Activated naive CD4-positive, alpha-beta T cell treated with anti-CD3 and anti-CD28 coated beads, Interleukin-2, amount 10 ng/mL, durations not matched to agents 7 days and 5 days (primary cell): ENCODE results near the gene DNAH7.

Experiments used
- CTCF ChIA-PET: fragments of 350-600 bp; sonication (Branson Sonifier 250); formaldehyde crosslinking; loops from one replicate; lab custom pipeline; 2021; ENCODE audit warnings: antibody characterized with exemption; lab: Charles Lee
- DNase-seq: peaks from one replicate; pipeline ENCODE4 v3.0.0-alpha.2; 2020
- H3K27ac Mint-ChIP-seq: one replicate; pipeline ENCODE4 v1.8.0; 2021; ENCODE audit warnings: mild to moderate bottlenecking, moderate library complexity, mixed read lengths
- H3K27me3 Mint-ChIP-seq: one replicate; pipeline ENCODE4 v1.8.0; 2021; ENCODE audit warnings: mild to moderate bottlenecking, mixed read lengths
- H3K36me3 Mint-ChIP-seq: one replicate; pipeline ENCODE4 v1.8.0; 2021; ENCODE audit warnings: mixed read lengths
- H3K4me1 Mint-ChIP-seq: one replicate; pipeline ENCODE4 v1.8.0; 2021; ENCODE audit warnings: mixed read lengths
- H3K4me3 Mint-ChIP-seq: one replicate; pipeline ENCODE4 v1.8.0; 2021; ENCODE audit warnings: mild to moderate bottlenecking, moderate library complexity, mixed read lengths
- H3K9me3 Mint-ChIP-seq: one replicate; pipeline ENCODE4 v1.8.0; 2021; ENCODE audit warnings: mixed read lengths

DNAH7 gene

DNA sequence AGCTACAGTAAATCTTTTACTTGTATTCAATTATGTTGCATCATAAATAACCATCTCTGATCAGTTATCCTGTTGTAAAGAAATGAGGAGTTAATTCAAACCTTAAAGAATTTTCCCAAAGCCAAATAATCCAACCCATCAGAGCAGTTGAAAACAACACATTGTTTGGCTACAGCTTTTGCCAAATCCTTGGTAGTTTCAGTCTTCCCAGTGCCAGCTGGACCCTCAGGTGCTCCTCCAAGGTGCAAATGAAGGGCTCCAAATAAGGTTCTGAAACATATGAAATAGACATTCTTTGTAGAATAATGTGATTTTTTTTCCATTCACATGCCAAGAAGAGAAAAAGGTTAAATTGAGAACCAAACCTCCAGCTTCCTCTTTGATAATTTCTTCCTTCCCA is 158.7 kb downstream of the DNAH7 start:
- Mint-ChIP-seq H3K36me3 (no peaks in the 10 kb centered on the region), H3K4me1 (no peaks in the 10 kb centered on the region), H3K27ac (no peak overlapping the region), H3K27me3 (no peaks in the 10 kb centered on the region), H3K9me3 (no peaks in the 10 kb centered on the region), H3K4me3 (no peak overlapping the region)
- DNase-seq, result no peak
- CTCF ChIA-PET, result no interaction called here

DNA sequence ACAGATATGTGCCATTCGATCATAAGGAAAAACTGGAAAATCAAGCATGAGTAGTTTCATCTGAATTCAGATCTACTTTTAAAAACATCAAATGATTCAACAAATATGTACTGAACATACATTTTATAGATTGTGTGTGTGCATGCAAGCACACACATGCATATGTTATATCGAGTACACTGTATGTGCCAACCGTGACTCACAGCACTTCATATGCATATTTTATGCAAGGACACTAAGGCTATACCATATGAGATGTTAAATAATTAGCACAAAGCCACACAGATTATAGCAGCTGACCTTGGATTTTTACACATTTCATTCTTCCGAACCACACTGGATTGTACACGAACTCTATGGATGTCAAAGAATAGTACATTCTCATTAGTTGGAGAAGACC is 161.2 kb downstream of the DNAH7 start:
- no peak overlapping the region for H3K27ac Mint-ChIP-seq
- no peaks in the 10 kb centered on the region for H3K9me3 Mint-ChIP-seq
- no peaks in the 10 kb centered on the region for H3K36me3 Mint-ChIP-seq
- CTCF ChIA-PET, result interaction anchor here (0.7 kb wide), 1 partner anchor 196 kb away, joined by 3 read pairs; no protein-coding TSS in a partner anchor
- no peak for DNase-seq
- no peaks in the 10 kb centered on the region for H3K4me1 Mint-ChIP-seq
- no peak overlapping the region for H3K4me3 Mint-ChIP-seq
- H3K27me3 Mint-ChIP-seq, result no peaks in the 10 kb centered on the region

DNA sequence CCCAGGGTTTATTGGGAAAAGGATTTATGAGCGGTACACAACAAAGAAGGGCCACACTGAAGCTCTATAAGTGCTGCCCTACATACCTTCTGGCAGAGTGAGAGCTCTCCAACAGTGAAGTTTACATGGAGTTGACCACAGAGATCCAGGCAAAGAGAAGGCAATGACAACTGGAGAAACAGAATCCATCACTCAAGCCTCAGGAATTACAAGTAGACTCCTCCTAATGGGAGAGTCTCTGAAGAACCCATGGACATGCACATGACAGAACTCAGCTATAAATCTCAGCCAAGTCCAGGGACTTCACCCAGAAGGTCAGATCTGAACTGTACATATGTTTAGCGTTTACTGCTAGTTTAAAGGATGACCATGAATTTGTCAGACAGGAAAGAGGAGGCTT is 164.7 kb downstream of the DNAH7 start:
- no peaks in the 10 kb centered on the region for H3K9me3 Mint-ChIP-seq
- H3K4me3 Mint-ChIP-seq, result no peak overlapping the region
- no peak for DNase-seq
- H3K4me1 Mint-ChIP-seq, result no peaks in the 10 kb centered on the region
- no peaks in the 10 kb centered on the region for H3K27me3 Mint-ChIP-seq
- H3K27ac Mint-ChIP-seq, result no peak overlapping the region
- CTCF ChIA-PET, result interaction anchor here (0.9 kb wide), 1 partner anchor 11 kb away, joined by 3 read pairs; no protein-coding TSS in a partner anchor
- H3K36me3 Mint-ChIP-seq, result no peaks in the 10 kb centered on the region

DNA sequence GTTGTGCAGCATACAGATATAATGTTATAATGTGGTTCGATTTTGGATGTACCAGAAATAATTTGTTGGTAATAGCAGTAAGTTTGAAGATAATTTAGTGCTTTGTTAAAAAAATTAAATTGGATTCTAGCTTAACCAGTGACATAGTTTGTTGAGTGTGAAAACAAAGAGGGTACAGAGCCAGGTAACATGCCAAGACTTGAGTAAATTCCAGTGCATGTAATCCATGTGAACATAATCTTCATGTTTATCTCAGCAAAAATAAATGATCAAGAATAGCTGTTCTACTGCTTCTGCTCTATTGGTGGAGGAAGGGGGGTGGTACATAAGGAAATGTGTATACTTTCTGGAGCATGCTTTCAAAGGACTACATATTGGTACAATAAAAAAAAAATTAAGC is 165.8 kb downstream of the DNAH7 start:
- DNase-seq, result no peak
- CTCF ChIA-PET, result no interaction called here
- H3K27me3 Mint-ChIP-seq, result no peaks in the 10 kb centered on the region
- H3K4me3 Mint-ChIP-seq, result no peak overlapping the region
- no peaks in the 10 kb centered on the region for H3K36me3 Mint-ChIP-seq
- H3K9me3 Mint-ChIP-seq, result no peaks in the 10 kb centered on the region
- no peak overlapping the region for H3K27ac Mint-ChIP-seq
- H3K4me1 Mint-ChIP-seq, result no peaks in the 10 kb centered on the region

DNA sequence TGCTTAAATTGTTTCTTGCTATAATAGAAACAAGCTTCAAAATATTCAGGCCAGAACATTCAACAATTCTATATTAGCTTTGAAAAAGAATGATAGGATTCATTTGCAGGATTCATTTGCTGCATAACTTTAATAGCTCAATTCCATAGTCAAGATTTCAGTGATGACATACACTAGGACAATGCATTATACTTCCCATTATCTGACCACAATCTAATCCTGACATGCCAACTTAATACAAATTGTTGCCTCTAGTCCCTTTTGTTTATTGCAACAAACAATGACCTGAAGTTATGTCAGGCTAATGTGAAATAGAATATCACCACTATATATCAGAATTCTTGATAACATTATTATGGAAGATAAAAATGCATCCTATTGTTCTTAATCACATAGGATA is 169.4 kb downstream of the DNAH7 start:
- Mint-ChIP-seq H3K36me3 (no peaks in the 10 kb centered on the region), H3K4me1 (no peaks in the 10 kb centered on the region), H3K27ac (no peak overlapping the region), H3K27me3 (no peaks in the 10 kb centered on the region), H3K9me3 (no peaks in the 10 kb centered on the region), H3K4me3 (no peak overlapping the region)
- CTCF ChIA-PET, result no interaction called here
- DNase-seq, result no peak

DNA sequence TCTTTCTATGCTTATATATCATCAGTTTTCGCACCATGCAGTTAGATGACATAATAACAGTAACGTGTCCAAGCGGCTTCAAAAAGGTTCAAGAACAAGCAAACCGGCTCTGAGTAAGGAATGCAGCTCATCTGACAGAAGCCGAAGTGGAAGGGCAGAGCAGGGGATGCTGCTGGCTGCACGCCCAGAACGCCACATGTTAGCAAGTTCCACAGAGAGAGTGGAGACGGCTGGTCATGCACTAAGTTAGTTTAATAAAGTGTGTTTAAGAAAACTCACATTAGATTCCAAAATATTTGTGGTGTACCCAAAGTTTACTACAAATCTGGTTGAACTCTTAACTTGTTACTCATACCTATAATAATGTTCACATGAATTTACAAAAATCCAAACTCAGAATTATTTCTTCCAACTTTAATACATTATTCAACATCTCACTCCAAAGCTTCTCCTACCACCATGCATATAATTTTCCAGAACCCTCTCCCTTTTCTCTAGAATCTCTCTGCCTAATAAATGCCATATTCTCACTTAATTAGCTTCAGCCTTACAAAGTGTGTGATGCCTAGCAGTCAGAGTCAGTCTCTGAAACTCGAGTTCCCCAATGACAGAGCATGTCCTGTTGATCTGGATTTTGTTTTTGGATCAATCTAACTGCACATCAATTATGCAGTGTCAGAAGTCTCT is 170.0 kb downstream of the DNAH7 start:
- H3K36me3 Mint-ChIP-seq, result no peaks in the 10 kb centered on the region
- H3K4me3 Mint-ChIP-seq, result no peak overlapping the region
- H3K27ac Mint-ChIP-seq, result no peak overlapping the region
- CTCF ChIA-PET, result no interaction called here
- no peaks in the 10 kb centered on the region for H3K4me1 Mint-ChIP-seq
- DNase-seq, result no peak
- H3K9me3 Mint-ChIP-seq, result no peaks in the 10 kb centered on the region
- H3K27me3 Mint-ChIP-seq, result no peaks in the 10 kb centered on the region

DNA sequence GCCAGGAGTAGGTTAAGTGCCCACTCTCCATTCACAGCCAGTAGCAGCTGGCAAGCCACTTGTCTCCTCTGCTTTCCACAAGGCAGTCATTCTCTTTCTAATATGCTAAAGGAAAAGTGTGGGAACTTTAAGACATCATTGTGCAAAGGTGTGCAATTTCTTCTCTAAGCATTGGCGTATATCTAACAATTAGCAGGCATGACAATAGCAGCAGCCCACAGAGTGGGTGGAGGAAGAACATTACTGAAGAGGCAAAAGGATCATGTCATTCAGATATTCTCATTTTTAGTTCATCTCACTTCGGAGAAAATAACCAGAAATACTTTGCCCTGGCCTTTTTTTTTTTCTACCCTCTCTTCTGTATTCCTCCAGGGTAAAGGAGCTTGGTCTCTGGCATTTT is 177.6 kb downstream of the DNAH7 start:
- CTCF ChIA-PET, result no interaction called here
- no peaks in the 10 kb centered on the region for H3K36me3 Mint-ChIP-seq
- H3K27me3 Mint-ChIP-seq, result no peaks in the 10 kb centered on the region

DNA sequence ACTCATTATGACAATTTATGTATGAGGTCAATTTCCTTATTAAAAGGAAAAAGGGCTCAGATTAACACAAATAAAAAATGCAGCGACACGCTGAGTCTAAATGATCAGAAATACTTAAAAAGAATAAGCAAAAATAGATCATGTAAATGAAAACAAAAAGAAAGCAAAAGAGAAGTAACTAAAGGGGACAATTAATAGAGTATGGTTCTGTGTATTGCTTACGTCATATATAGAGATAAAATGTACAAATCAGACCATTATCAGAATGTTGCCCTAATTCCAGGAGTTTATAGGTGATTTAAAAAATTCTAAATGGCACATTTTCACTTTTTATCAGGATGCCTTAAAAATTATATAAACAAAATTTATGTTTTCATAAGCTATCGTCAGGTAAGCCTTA is 189.5 kb downstream of the DNAH7 start:
- Mint-ChIP-seq H3K9me3 (no peaks in the 10 kb centered on the region), H3K36me3 (no peaks in the 10 kb centered on the region), H3K4me1 (no peaks in the 10 kb centered on the region), H3K27me3 (peaks cover 4% of the 10 kb centered on the region), H3K27ac (peak overlapping the region; percentile 11), H3K4me3 (no peak overlapping the region)
- DNase-seq, result no peak
- CTCF ChIA-PET, result no interaction called here

More for the DNA sequence above, 177.6 kb downstream of the DNAH7 start:
- no peak overlapping the region for H3K27ac Mint-ChIP-seq
- no peak overlapping the region for H3K4me3 Mint-ChIP-seq
- H3K4me1 Mint-ChIP-seq, result no peaks in the 10 kb centered on the region
- DNase-seq, result no peak
- H3K9me3 Mint-ChIP-seq, result no peaks in the 10 kb centered on the region

DNA sequence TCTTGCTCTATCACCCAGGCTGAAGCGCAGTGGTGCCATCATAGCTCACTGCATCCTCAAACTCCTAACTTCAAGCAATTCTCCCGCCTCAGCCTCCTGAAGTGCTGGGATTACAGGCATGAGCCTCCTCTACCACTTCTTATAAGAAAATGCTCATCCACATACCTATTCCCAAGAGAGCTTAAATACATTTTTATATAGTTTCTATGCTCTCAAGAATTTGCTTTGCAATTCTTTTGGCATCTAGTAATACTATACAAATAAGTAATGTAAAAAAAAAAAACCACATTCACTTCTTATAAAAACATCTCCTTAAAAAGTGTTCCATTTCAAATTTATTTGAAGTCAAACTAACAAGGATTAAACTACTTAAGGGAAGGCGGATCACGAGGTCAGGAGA is 197.3 kb downstream of the DNAH7 start:
- CTCF ChIA-PET, result no interaction called here
- Mint-ChIP-seq H3K4me1 (no peaks in the 10 kb centered on the region), H3K27me3 (peaks cover 4% of the 10 kb centered on the region), H3K36me3 (no peaks in the 10 kb centered on the region), H3K9me3 (no peaks in the 10 kb centered on the region), H3K4me3 (no peak overlapping the region), H3K27ac (no peak overlapping the region)
- no peak for DNase-seq

DNA sequence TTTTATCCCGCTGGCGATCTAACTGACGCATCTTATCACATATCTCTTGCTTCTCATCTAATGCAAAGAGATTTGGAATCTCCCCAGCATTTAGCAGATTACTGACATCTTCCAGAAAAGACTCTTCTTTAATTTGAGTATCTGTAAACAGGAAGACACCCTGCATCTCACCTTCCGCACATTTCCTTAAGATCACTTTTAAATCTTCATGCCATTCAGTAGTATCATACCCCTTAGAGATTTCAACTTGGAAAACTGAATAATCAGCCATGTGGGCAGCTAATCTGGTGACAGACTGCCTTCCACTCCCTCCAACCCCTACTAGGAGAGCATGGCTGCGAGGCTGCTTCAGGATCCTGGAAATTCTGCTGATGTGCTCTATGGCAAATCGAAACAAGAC is 204.3 kb downstream of the DNAH7 start:
- H3K4me1 Mint-ChIP-seq, result no peaks in the 10 kb centered on the region
- no peaks in the 10 kb centered on the region for H3K9me3 Mint-ChIP-seq
- H3K4me3 Mint-ChIP-seq, result no peak overlapping the region
- no peak for DNase-seq
- H3K27me3 Mint-ChIP-seq, result no peaks in the 10 kb centered on the region
- no peaks in the 10 kb centered on the region for H3K36me3 Mint-ChIP-seq
- no peak overlapping the region for H3K27ac Mint-ChIP-seq
- CTCF ChIA-PET, result no interaction called here

DNA sequence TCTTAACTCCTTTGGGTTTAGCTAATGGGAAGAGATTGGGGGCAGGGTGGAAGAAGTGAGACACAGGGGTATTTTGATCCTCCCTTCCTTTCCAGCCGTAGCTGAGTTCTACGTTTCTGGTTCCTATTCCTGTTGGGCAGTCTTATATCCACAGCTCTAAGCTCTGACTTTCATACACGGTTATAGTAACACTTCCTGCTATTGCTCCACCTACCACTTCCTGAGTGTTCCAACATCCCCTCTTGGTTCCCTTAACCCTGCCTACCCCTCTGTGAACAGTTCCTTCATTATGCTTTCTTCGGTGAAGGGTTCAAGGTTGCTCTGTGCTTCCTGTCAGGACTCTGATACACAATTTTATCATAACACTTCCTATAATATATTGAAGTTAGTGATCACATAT is 205.1 kb downstream of the DNAH7 start:
- Mint-ChIP-seq H3K4me1 (no peaks in the 10 kb centered on the region), H3K36me3 (no peaks in the 10 kb centered on the region), H3K27me3 (no peaks in the 10 kb centered on the region), H3K4me3 (no peak overlapping the region), H3K9me3 (no peaks in the 10 kb centered on the region), H3K27ac (no peak overlapping the region)
- CTCF ChIA-PET, result interaction anchor here (1.2 kb wide), 1 partner anchor 13 kb away, joined by 4 read pairs; no protein-coding TSS in a partner anchor
- DNase-seq, result no peak

DNA sequence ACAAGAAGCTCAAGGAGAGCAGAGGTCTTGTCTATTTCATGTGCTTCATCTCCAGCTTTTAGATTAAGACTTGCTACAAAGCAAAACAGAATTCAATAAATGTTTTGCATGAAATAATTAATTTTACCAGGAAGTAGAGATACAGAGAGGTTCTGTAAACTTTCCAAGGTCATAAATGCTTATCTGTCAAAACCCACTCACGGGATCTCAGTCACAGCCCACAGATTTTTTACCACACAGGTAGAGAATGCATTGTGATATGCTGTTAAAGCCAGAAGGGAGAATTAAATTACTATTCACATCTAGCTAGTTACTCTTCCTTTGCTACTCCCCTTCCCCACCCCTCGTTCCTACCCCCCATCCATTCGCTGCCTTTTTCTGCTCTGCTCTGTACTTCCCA is 205.5 kb downstream of the DNAH7 start:
- no peaks in the 10 kb centered on the region for H3K27me3 Mint-ChIP-seq
- no peak overlapping the region for H3K4me3 Mint-ChIP-seq
- H3K4me1 Mint-ChIP-seq, result no peaks in the 10 kb centered on the region
- H3K27ac Mint-ChIP-seq, result no peak overlapping the region
- DNase-seq, result no peak
- no peaks in the 10 kb centered on the region for H3K9me3 Mint-ChIP-seq
- CTCF ChIA-PET, result interaction anchor here (1.2 kb wide), 1 partner anchor 14 kb away, joined by 4 read pairs; no protein-coding TSS in a partner anchor
- no peaks in the 10 kb centered on the region for H3K36me3 Mint-ChIP-seq

DNA sequence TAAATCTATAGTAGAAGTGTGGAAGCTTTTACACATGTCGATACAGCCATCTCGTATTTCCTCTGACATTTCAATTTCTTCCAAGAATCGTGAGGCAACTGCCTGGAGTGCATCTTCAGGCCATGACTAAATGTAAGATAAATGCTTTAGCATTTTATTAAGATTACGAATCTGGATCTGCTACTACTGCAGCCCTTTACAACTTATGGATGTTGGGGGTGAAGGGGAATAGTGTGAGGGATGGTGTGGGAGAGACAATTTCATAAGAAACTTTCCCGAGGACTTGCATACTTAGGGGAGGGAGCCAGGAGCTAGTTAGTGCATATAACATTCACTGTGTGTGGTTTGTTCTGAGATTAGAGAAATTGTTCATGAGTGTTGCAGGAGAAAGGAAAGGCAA is 206.8 kb downstream of the DNAH7 start:
- Mint-ChIP-seq H3K27me3 (no peaks in the 10 kb centered on the region), H3K4me3 (no peak overlapping the region), H3K36me3 (no peaks in the 10 kb centered on the region), H3K27ac (no peak overlapping the region), H3K4me1 (no peaks in the 10 kb centered on the region), H3K9me3 (no peaks in the 10 kb centered on the region)
- CTCF ChIA-PET, result interaction anchor here (1.7 kb wide), 1 partner anchor 10 kb away, joined by 3 read pairs; no protein-coding TSS in a partner anchor
- no peak for DNase-seq

DNA sequence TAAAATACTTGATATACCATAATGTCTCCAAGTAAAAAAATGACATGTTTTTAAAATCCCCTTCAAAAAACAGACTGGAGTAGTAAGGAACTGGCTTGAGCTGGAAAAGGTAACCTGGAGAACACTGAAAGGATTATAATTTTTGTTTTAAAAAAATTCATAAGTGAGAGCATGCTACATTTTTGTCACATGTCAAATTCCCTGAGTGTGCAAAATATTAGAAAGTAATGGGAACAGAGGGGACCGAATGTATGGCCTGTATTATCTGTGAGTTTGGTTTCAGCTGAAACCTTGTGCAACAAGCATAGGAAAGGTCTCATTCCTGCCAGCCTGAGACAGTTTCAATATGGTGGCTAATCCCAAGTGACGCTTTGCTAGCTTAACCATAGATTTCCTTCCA is 209.1 kb downstream of the DNAH7 start:
- Mint-ChIP-seq H3K9me3 (no peaks in the 10 kb centered on the region), H3K27ac (no peak overlapping the region), H3K27me3 (no peaks in the 10 kb centered on the region), H3K4me3 (no peak overlapping the region), H3K4me1 (no peaks in the 10 kb centered on the region), H3K36me3 (no peaks in the 10 kb centered on the region)
- no peak for DNase-seq
- CTCF ChIA-PET, result no interaction called here

DNA sequence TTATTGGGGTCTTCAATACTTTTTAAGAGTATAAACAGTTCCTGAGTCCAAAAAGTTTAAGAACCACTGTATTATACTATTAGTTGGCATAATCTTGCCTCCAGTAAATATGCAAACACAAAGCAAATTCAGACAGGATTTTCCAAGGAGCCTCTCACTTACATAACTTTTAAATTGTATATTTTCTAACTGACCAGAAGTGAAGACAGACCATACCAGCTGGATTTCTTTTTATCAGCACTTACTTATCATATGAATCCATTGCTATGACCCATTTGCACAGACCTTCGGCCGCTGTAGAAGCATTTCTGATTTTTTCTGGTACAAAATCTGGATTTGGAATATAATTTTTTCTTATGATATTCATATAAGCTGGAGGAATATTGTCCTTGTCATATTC is 211.5 kb downstream of the DNAH7 start:
- Mint-ChIP-seq H3K27ac (no peak overlapping the region), H3K9me3 (no peaks in the 10 kb centered on the region), H3K27me3 (no peaks in the 10 kb centered on the region), H3K36me3 (no peaks in the 10 kb centered on the region), H3K4me3 (no peak overlapping the region), H3K4me1 (no peaks in the 10 kb centered on the region)
- DNase-seq, result no peak
- CTCF ChIA-PET, result no interaction called here
